Measurements from ENCODE around the gene GSTO1.

GSTO1 gene

GRCh38 chr10:104273286-104273685 lies 18.6 kb downstream of the GSTO1 start:
- no peak overlapping the region for H3K4me3 ChIP-seq (ENCODE audit: low read length)
- DNase-seq (ENCODE audit: low read depth), result peak; percentile 6
- TF ChIP-seq CTCF (IDR thresholded peaks at IDR 0.05; ENCODE audit: insufficient read depth, low read depth, low read length, missing control alignments), result no peak

- TF ChIP-seq CTCF (IDR thresholded peaks at IDR 0.05; ENCODE audit: insufficient read depth, low read depth, low read length, missing control alignments), result no peak
- H3K4me3 ChIP-seq (ENCODE audit: low read length), result no peak overlapping the region
Measured at GRCh38 chr10:104273899-104274575, 19.3 kb downstream of the GSTO1 start.

GRCh38 chr10:104274762-104275721 lies 20.4 kb downstream of the GSTO1 start:
- DNase-seq (ENCODE audit: low read depth), result peak; percentile 67
- H3K4me3 ChIP-seq (ENCODE audit: low read length), result peak overlapping the region; percentile 59
- peak; percentile 91 for TF ChIP-seq CTCF (IDR thresholded peaks at IDR 0.05; ENCODE audit: insufficient read depth, low read depth, low read length, missing control alignments)

More at GRCh38 chr10:104273899-104274575, 19.3 kb downstream of the GSTO1 start:
- DNase-seq (ENCODE audit: low read depth), result no peak

GRCh38 chr10:104276192-104276591 lies 21.5 kb downstream of the GSTO1 start:
- H3K4me3 ChIP-seq (ENCODE audit: low read length), result no peak overlapping the region
- no peak for DNase-seq (ENCODE audit: low read depth)
- TF ChIP-seq CTCF (IDR thresholded peaks at IDR 0.05; ENCODE audit: insufficient read depth, low read depth, low read length, missing control alignments), result no peak

- TF ChIP-seq CTCF (IDR thresholded peaks at IDR 0.05; ENCODE audit: insufficient read depth, low read depth, low read length, missing control alignments), result no peak
- peak; percentile 7 for DNase-seq (ENCODE audit: low read depth)
- H3K4me3 ChIP-seq (ENCODE audit: low read length), result no peak overlapping the region
Measured at GRCh38 chr10:104277785-104278184, 23.1 kb downstream of the GSTO1 start.

- TF ChIP-seq CTCF (IDR thresholded peaks at IDR 0.05; ENCODE audit: insufficient read depth, low read depth, low read length, missing control alignments), result no peak
- no peak for DNase-seq (ENCODE audit: low read depth)
- H3K4me3 ChIP-seq (ENCODE audit: low read length), result no peak overlapping the region
Measured at GRCh38 chr10:104279550-104280259, 25.0 kb downstream of the GSTO1 start.
